A673 (cell line): Measurements from ENCODE around the gene NUP107. TPM values are rescaled to one million over a fixed set of nuclear protein-coding genes. Genes with fewer than 3 reads are reported as not detected.

Experiments used
- BruUV-seq: library from RNA; stranded (reverse); fragments of 400-500 nt; replicated peaks from 2 replicates; lab custom pipeline; 2021; lab: Mats Ljungman, UMichigan
- CTCF ChIA-PET: fragments of 300-600 bp; sonication (Branson Sonifier 250); formaldehyde crosslinking; loops from one replicate; lab custom pipeline; 2022; ENCODE audit warnings: antibody characterized with exemption; lab: Charles Lee
- POLR2A ChIA-PET: fragments of 300-600 bp; sonication (Branson Sonifier 250); formaldehyde crosslinking; loops from one replicate; lab custom pipeline; 2022; ENCODE audit warnings: antibody characterized with exemption; ENCODE audit not compliant: low non-redundant PET; lab: Charles Lee
- DNase-seq: peaks from one replicate; pipeline ENCODE4 v3.0.0-alpha.2; 2015; ENCODE audit warnings: low spot score
- H3K27ac ChIP-seq: fragments of 200-600 bp; sonication (generic); 2 replicates; pipeline ENCODE4 v1.5.1; 2016; ENCODE audit warnings: mixed run types, low read depth, mild to moderate bottlenecking, mixed read lengths, antibody characterized with exemption, low read length; ENCODE audit not compliant: poor library complexity, severe bottlenecking
- H3K27me3 ChIP-seq: fragments of 200-600 bp; sonication (generic); replicated peaks from 2 replicates; pipeline ENCODE4 v1.6.1; 2017; ENCODE audit warnings: mixed run types, low read depth, mild to moderate bottlenecking, mixed read lengths, antibody characterized with exemption, low read length; ENCODE audit not compliant: insufficient read depth, poor library complexity
- H3K36me3 ChIP-seq: fragments of 200-600 bp; sonication (generic); 2 replicates; pipeline ENCODE4 v1.6.1; 2016; ENCODE audit warnings: mixed run types, mild to moderate bottlenecking, mixed read lengths, antibody characterized with exemption, low read length; ENCODE audit not compliant: insufficient read depth, poor library complexity, severe bottlenecking
- H3K4me1 ChIP-seq: fragments of 200-600 bp; sonication (generic); 2 replicates; pipeline ENCODE4 v1.6.1; 2017; ENCODE audit warnings: mixed run types, mild to moderate bottlenecking, mixed read lengths, antibody characterized with exemption, low read length; ENCODE audit not compliant: insufficient read depth, poor library complexity, severe bottlenecking
- H3K4me3 ChIP-seq: fragments of 200-600 bp; sonication (generic); 2 replicates; pipeline ENCODE4 v1.5.1; 2016; ENCODE audit warnings: low read depth, mixed run types, mild to moderate bottlenecking, mixed read lengths, low read length; ENCODE audit not compliant: poor library complexity, severe bottlenecking
- H3K9me3 ChIP-seq: fragments of 200-600 bp; sonication (generic); 2 replicates; pipeline ENCODE4 v1.6.1; 2016; ENCODE audit warnings: mixed run types, low read depth, mild to moderate bottlenecking, mixed read lengths, antibody characterized with exemption, low read length; ENCODE audit not compliant: poor library complexity, severe bottlenecking
- CTCF ChIP-seq: fragments of 300-800, 200-600 bp; sonication (generic); conservative IDR thresholded peaks from 2 replicates; pipeline ENCODE4 v1.5.1; 2017; ENCODE audit warnings: low read depth, mild to moderate bottlenecking, antibody characterized with exemption, low read length, moderate library complexity, mixed read lengths
- EZH2 ChIP-seq: fragments of 200-600 bp; sonication (generic); IDR thresholded peaks from 2 replicates; pipeline ENCODE4 v1.6.1; 2017; ENCODE audit warnings: borderline replicate concordance, low read depth, mild to moderate bottlenecking, mixed read lengths, antibody characterized with exemption, low read length; ENCODE audit not compliant: poor library complexity, severe bottlenecking
- intact Hi-C: fragments of 100-400 bp; cut with micrococcal nuclease; formaldehyde crosslinking; loops from one replicate; pipeline ENCODE4 v1.10.0; 2022; ENCODE audit not compliant: unreplicated experiment
- total RNA-seq: library from RNA; stranded (reverse); gene quantifications from 2 replicates; pipeline ENCODE4 v1.2.3, GENCODE V29; 2021

Gene NUP107
- total RNA-seq, 1 experiment from 2014 or later: 127 TPM

- H3K9me3 ChIP-seq: no peaks in the 10 kb centered on the region
- H3K27ac ChIP-seq: no peak overlapping the region
- no peak overlapping the region for H3K4me3 ChIP-seq
- intact Hi-C loops: no loop called here
- H3K27me3 ChIP-seq: no peaks in the 10 kb centered on the region
- no TSS peak for BruUV-seq
- CTCF ChIA-PET: no interaction called here
- no peaks in the 10 kb centered on the region for H3K36me3 ChIP-seq
- H3K4me1 ChIP-seq: no peaks in the 10 kb centered on the region
- TF ChIP-seq CTCF (no peak), EZH2 (no peak)
- DNase-seq: no peak
- POLR2A ChIA-PET: no interaction called here
Measured at GRCh38 chr12:68769941-68770340, 83.2 kb downstream of the NUP107 start.

DNA sequence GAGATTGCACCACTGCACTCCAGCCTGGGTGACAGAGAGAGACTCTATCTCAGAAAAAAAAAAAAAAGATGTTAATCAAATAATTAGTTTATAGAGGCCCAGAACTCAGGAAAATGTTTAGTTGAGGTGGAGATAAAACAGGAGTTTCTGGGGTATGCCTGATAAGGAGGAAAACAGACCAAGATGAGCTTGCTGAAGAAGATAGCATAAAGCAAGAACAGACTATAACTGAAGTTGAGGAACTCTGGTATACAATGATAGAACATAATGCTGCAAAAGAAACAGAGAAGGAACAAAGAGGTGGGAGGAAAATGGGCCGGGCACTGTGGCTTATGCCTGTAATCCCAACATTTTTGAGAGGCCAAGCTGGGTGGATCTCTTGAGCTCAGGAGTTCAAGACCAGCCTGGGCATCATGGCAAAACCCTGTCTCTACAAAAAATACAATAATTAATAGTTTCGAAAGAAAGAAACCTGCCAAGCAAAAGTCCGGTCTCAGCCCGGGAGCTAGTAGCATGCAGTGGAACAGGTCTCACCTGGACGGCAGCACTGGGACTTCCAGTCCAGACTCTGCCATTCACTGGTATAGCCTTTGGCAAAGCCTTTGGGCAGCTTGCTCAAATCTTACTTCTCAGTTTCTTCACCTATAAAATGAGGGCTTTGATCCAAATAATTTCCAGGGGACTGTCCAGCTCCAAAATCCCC lies 84.6 kb downstream of the NUP107 start:
- POLR2A ChIA-PET: no interaction called here
- Histone ChIP-seq H3K9me3 (no peaks in the 10 kb centered on the region), H3K27ac (no peak overlapping the region), H3K27me3 (no peaks in the 10 kb centered on the region), H3K36me3 (no peaks in the 10 kb centered on the region), H3K4me1 (no peaks in the 10 kb centered on the region), H3K4me3 (no peak overlapping the region)
- TF ChIP-seq CTCF: no peak
- no peak for TF ChIP-seq EZH2
- intact Hi-C loops: no loop called here
- DNase-seq: no peak
- CTCF ChIA-PET: no interaction called here
- no TSS peak for BruUV-seq

- CTCF ChIA-PET: no interaction called here
- no peaks in the 10 kb centered on the region for H3K36me3 ChIP-seq
- H3K27ac ChIP-seq: no peak overlapping the region
- intact Hi-C loops: no loop called here
- no peak for DNase-seq
- POLR2A ChIA-PET: no interaction called here
- no peaks in the 10 kb centered on the region for H3K9me3 ChIP-seq
- no TSS peak for BruUV-seq
- TF ChIP-seq EZH2 (no peak), CTCF (no peak)
- H3K4me1 ChIP-seq: no peaks in the 10 kb centered on the region
- no peaks in the 10 kb centered on the region for H3K27me3 ChIP-seq
- no peak overlapping the region for H3K4me3 ChIP-seq
Measured at GRCh38 chr12:68772714-68773113, 85.9 kb downstream of the NUP107 start.
